GM19395 (cell line): ENCODE data around the gene DDX23.

Source experiments
- ATAC-seq: cut with Tn5 transposase; IDR thresholded peaks from one replicate; pipeline ENCODE4 v1.9.1; 2021; ENCODE audit warnings: mild to moderate bottlenecking, moderate library complexity; ENCODE audit not compliant: unreplicated experiment

Gene DDX23

GRCh38 chr12:48824905-48825304 is 27.1 kb downstream of the DDX23 start:
- no peak for ATAC-seq

- no peak for ATAC-seq
Observed at GRCh38 chr12:48824112-48824511, 27.9 kb downstream of the DDX23 start.

- no peak for ATAC-seq
Observed at GRCh38 chr12:48823281-48823680, 28.7 kb downstream of the DDX23 start.

GRCh38 chr12:48822711-48823110 is 29.3 kb downstream of the DDX23 start:
- no peak for ATAC-seq

- ATAC-seq, result no peak
Observed at GRCh38 chr12:48822139-48822538, 29.8 kb downstream of the DDX23 start.

GRCh38 chr12:48819986-48820725 is 31.8 kb downstream of the DDX23 start:
- no peak for ATAC-seq

GRCh38 chr12:48818831-48819590 is 33.0 kb downstream of the DDX23 start:
- no peak for ATAC-seq

- ATAC-seq, result peak; percentile 37
Observed at GRCh38 chr12:48817873-48818830, 33.8 kb downstream of the DDX23 start, which contains the start of gene CACNB3. TSS of gene CACNB3 (plus strand) at chr12:48818496. CDS start at chr12:48818930, 434 bp downstream.

- no peak for ATAC-seq
Observed at GRCh38 chr12:48816143-48816854, 35.7 kb downstream of the DDX23 start.

- peak; percentile 29 for ATAC-seq
Observed at GRCh38 chr12:48815126-48816110, 36.5 kb downstream of the DDX23 start.

- peak; percentile 68 for ATAC-seq
Observed at GRCh38 chr12:48814262-48815125, 37.5 kb downstream of the DDX23 start.

- ATAC-seq, result no peak
Observed at GRCh38 chr12:48813465-48814261, 38.3 kb downstream of the DDX23 start.

GRCh38 chr12:48812389-48812788 is 39.6 kb downstream of the DDX23 start:
- ATAC-seq, result no peak

GRCh38 chr12:48811437-48812090 is 40.4 kb downstream of the DDX23 start:
- no peak for ATAC-seq

- ATAC-seq, result no peak
Observed at GRCh38 chr12:48810903-48811431, 41.0 kb downstream of the DDX23 start.

- ATAC-seq, result no peak
Observed at GRCh38 chr12:48807981-48808380, 44.0 kb downstream of the DDX23 start.

GRCh38 chr12:48803675-48804074 is 48.3 kb downstream of the DDX23 start:
- no peak for ATAC-seq
